HG03280 (cell line): ENCODE data around the gene EXOC3L2.
"Not testable (repeated sequence)": the region's sequence is repeated elsewhere in the genome, so short reads cannot be mapped to it uniquely, and the experiment has no call there.

Source experiments
- ATAC-seq: cut with Tn5 transposase; IDR thresholded peaks from one replicate; pipeline ENCODE4 v1.9.1; 2021; ENCODE audit warnings: mild to moderate bottlenecking, moderate library complexity; ENCODE audit not compliant: unreplicated experiment

The EXOC3L2 gene

GRCh38 chr19:45256836-45257235, 11.6 kb upstream of the EXOC3L2 start:
- no peak for ATAC-seq

GRCh38 chr19:45255611-45256157, 10.5 kb upstream of the EXOC3L2 start:
- ATAC-seq: no peak

- ATAC-seq: no peak
Measured at GRCh38 chr19:45254044-45254531, 8.9 kb upstream of the EXOC3L2 start.

GRCh38 chr19:45253396-45254027, 8.3 kb upstream of the EXOC3L2 start:
- ATAC-seq: no peak

GRCh38 chr19:45251452-45252354, 6.5 kb upstream of the EXOC3L2 start:
- ATAC-seq: no peak

GRCh38 chr19:45250832-45251451, 5.7 kb upstream of the EXOC3L2 start, which contains the start of gene MARK4:
TSS of gene MARK4 (plus strand) at chr19:45251271. CDS start at chr19:45251589, 318 bp downstream.
- no peak for ATAC-seq

GRCh38 chr19:45250216-45250831, 5.1 kb upstream of the EXOC3L2 start:
- ATAC-seq: no peak

- ATAC-seq: no peak
Measured at GRCh38 chr19:45249261-45250033, 4.2 kb upstream of the EXOC3L2 start.

GRCh38 chr19:45247136-45247535, 1.9 kb upstream of the EXOC3L2 start:
- ATAC-seq: no peak

GRCh38 chr19:45245826-45246225, 619 bp upstream of the EXOC3L2 start:
- no peak for ATAC-seq

- ATAC-seq: no peak
Measured at GRCh38 chr19:45244133-45244794, 943 bp downstream of the EXOC3L2 start.

GRCh38 chr19:45243144-45243732, 2.0 kb downstream of the EXOC3L2 start:
- ATAC-seq: no peak

- no peak for ATAC-seq
Measured at GRCh38 chr19:45238556-45238955, 6.7 kb downstream of the EXOC3L2 start.

- ATAC-seq: no peak
Measured at GRCh38 chr19:45235485-45235884, 9.7 kb downstream of the EXOC3L2 start.

- no peak for ATAC-seq
Measured at GRCh38 chr19:45234089-45234869, 10.9 kb downstream of the EXOC3L2 start.

GRCh38 chr19:45231891-45232290, 13.3 kb downstream of the EXOC3L2 start:
- ATAC-seq: no peak

GRCh38 chr19:45229056-45229455, 16.2 kb downstream of the EXOC3L2 start:
- not testable (repeated sequence) for ATAC-seq

GRCh38 chr19:45224645-45225044, 20.6 kb downstream of the EXOC3L2 start:
- no peak for ATAC-seq
